Chondrocyte (in vitro differentiated cells): ENCODE measurements around the gene MKI67. TPM values are rescaled to one million over a fixed set of nuclear protein-coding genes. Genes with fewer than 3 reads are reported as not detected.

Experiments used
- DNase-seq: peaks from one replicate; pipeline ENCODE4 v3.0.0; 2021; ENCODE audit warnings: mixed read lengths, low spot score
- H3K27ac Mint-ChIP-seq: one replicate; pipeline ENCODE4 v1.8.0; 2021; ENCODE audit warnings: mild to moderate bottlenecking, moderate library complexity, mixed read lengths; ENCODE audit not compliant: unreplicated experiment
- H3K27me3 Mint-ChIP-seq: 2 replicates; pipeline ENCODE4 v1.8.0; 2021; ENCODE audit warnings: low read depth, mixed read lengths
- H3K36me3 Mint-ChIP-seq: 2 replicates; pipeline ENCODE4 v1.8.0; 2021; ENCODE audit warnings: low read depth, mixed read lengths
- H3K4me1 Mint-ChIP-seq: 2 replicates; pipeline ENCODE4 v1.8.0; 2021; ENCODE audit warnings: low read depth, mild to moderate bottlenecking, mixed read lengths
- H3K4me3 Mint-ChIP-seq: one replicate; pipeline ENCODE4 v1.8.0; 2021; ENCODE audit warnings: mild to moderate bottlenecking, moderate library complexity, mixed read lengths; ENCODE audit not compliant: unreplicated experiment
- H3K9me3 Mint-ChIP-seq: 2 replicates; pipeline ENCODE4 v1.8.0; 2021; ENCODE audit warnings: low read depth, mixed read lengths
- CTCF ChIP-seq: fragments of 200-600 bp; sonication (generic); IDR thresholded peaks from 2 replicates; pipeline ENCODE4 v1.5.0; 2021; ENCODE audit warnings: antibody characterized with exemption, mild to moderate bottlenecking, moderate library complexity
- total RNA-seq: library from RNA; stranded (reverse); gene quantifications from 3 replicates; pipeline ENCODE4 v1.2.1, GENCODE V29; 2021

MKI67 gene
- total RNA-seq, 1 donor from 2014 or later: 17.1 TPM

- no peak for TF ChIP-seq CTCF
- H3K4me3 Mint-ChIP-seq: no peak overlapping the region
- peaks cover 51% of the 10 kb centered on the region for H3K4me1 Mint-ChIP-seq
- peaks cover 12% of the 10 kb centered on the region for H3K36me3 Mint-ChIP-seq
- no peaks in the 10 kb centered on the region for H3K9me3 Mint-ChIP-seq
- peak overlapping the region; percentile 73 for H3K27ac Mint-ChIP-seq
- no peaks in the 10 kb centered on the region for H3K27me3 Mint-ChIP-seq
- DNase-seq: peak; percentile 41
These were observed 61.9 kb downstream of the MKI67 start for GRCh38 chr10:128064108-128064969.

- H3K27me3 Mint-ChIP-seq: no peaks in the 10 kb centered on the region
- no peak overlapping the region for H3K4me3 Mint-ChIP-seq
- H3K36me3 Mint-ChIP-seq: peaks cover 12% of the 10 kb centered on the region
- DNase-seq: peak; percentile 24
- H3K9me3 Mint-ChIP-seq: no peaks in the 10 kb centered on the region
- peaks cover 55% of the 10 kb centered on the region for H3K4me1 Mint-ChIP-seq
- H3K27ac Mint-ChIP-seq: no peak overlapping the region
- no peak for TF ChIP-seq CTCF
These were observed 62.5 kb downstream of the MKI67 start for GRCh38 chr10:128063736-128064107.

GRCh38 chr10:128062881-128063563 lies 63.2 kb downstream of the MKI67 start:
- peak; percentile 17 for DNase-seq
- no peak for TF ChIP-seq CTCF
- Mint-ChIP-seq H3K4me1 (peaks cover 55% of the 10 kb centered on the region), H3K4me3 (no peak overlapping the region), H3K9me3 (no peaks in the 10 kb centered on the region), H3K27me3 (no peaks in the 10 kb centered on the region), H3K36me3 (peaks cover 12% of the 10 kb centered on the region), H3K27ac (peak overlapping the region; percentile 47)

GRCh38 chr10:128062331-128062880 lies 63.8 kb downstream of the MKI67 start:
- H3K4me3 Mint-ChIP-seq: no peak overlapping the region
- DNase-seq: no peak
- no peaks in the 10 kb centered on the region for H3K27me3 Mint-ChIP-seq
- H3K27ac Mint-ChIP-seq: peak overlapping the region; percentile 47
- H3K36me3 Mint-ChIP-seq: peaks cover 11% of the 10 kb centered on the region
- peaks cover 55% of the 10 kb centered on the region for H3K4me1 Mint-ChIP-seq
- TF ChIP-seq CTCF: no peak
- no peaks in the 10 kb centered on the region for H3K9me3 Mint-ChIP-seq
